B cell (primary cell): ENCODE results near the gene HNRNPK.

Experiments
- CTCF ChIP-seq: fragments of 200-600 bp; IDR thresholded peaks from one replicate; pipeline ENCODE4 v1.8.0; 2022; ENCODE audit warnings: antibody characterized with exemption, mild to moderate bottlenecking
- EZH2 ChIP-seq: IDR thresholded peaks from 2 replicates; pipeline ENCODE4 v1.6.1; 2012; ENCODE audit warnings: borderline replicate concordance, low read depth, mild to moderate bottlenecking, moderate library complexity, low read length; ENCODE audit not compliant: insufficient read depth, poor library complexity, severe bottlenecking

- TF ChIP-seq CTCF (no peak), EZH2 (no peak)
Measured at GRCh38 chr9:83996126-83996525, 16.1 kb upstream of the HNRNPK start.
